WERI-Rb-1 (cell line): ENCODE measurements around the gene PRRC2C.
"Not testable (repeated sequence)": the region's sequence is repeated elsewhere in the genome, so short reads cannot be mapped to it uniquely, and the experiment has no call there.

Source experiments
- DNase-seq: peaks from one replicate; pipeline ENCODE4 v3.0.0-alpha.2; 2020
- H3K27ac ChIP-seq: fragments of 250-450 bp; sonication (Bioruptor Pico); 2 replicates; pipeline ENCODE4 v1.5.1; 2020; ENCODE audit warnings: mild to moderate bottlenecking, moderate library complexity
- H3K27me3 ChIP-seq: fragments of 250-450 bp; sonication (Bioruptor Pico); 2 replicates; pipeline ENCODE4 v1.5.1; 2021; ENCODE audit warnings: mild to moderate bottlenecking, low read depth, moderate library complexity; ENCODE audit not compliant: insufficient read depth, severe bottlenecking
- H3K36me3 ChIP-seq: fragments of 250-450 bp; sonication (Bioruptor Pico); 2 replicates; pipeline ENCODE4 v1.5.1; 2020; ENCODE audit warnings: mild to moderate bottlenecking, moderate library complexity
- H3K4me3 ChIP-seq: 2 replicates; pipeline ENCODE4 v1.5.1; 2011; ENCODE audit warnings: low read depth, mild to moderate bottlenecking, control low read depth, low read length
- H3K9me3 ChIP-seq: fragments of 250-450 bp; sonication (Bioruptor Pico); 2 replicates; pipeline ENCODE4 v1.5.1; 2021; ENCODE audit warnings: mild to moderate bottlenecking, moderate library complexity; ENCODE audit not compliant: severe bottlenecking
- CTCF ChIP-seq: IDR thresholded peaks from 2 replicates; pipeline ENCODE4 v1.5.1; 2011; ENCODE audit warnings: low read depth, mild to moderate bottlenecking, control low read depth, inconsistent platforms, low read length

Gene PRRC2C

DNA sequence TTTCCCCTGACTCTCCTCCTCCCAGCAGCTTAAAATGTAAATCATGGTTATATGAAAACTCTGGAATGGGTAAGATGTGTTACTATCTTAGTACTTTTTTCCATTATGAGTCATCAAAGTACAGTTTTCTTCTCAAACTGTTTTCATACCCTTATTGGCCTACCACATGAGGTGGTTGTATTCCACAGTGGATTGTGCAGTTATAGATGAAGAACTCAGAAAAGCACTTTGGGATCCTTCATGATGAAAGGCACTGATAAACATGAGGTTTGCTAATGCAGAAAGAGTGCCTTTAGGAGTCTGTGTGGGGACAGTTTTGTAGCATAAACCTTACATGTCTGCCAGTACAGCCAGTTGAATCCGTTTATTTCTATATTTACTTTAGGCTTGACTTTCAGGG lies 104.7 kb downstream of the PRRC2C start:
- DNase-seq = no peak
- peaks cover 78% of the 10 kb centered on the region for H3K36me3 ChIP-seq
- H3K27ac ChIP-seq = no peak overlapping the region

GRCh38 chr1:171595324-171595723 lies 110.0 kb downstream of the PRRC2C start:
- Histone ChIP-seq H3K27me3 (no peaks in the 10 kb centered on the region), H3K36me3 (peaks cover 34% of the 10 kb centered on the region), H3K4me3 (no peak overlapping the region), H3K9me3 (no peaks in the 10 kb centered on the region), H3K27ac (no peak overlapping the region)
- no peak for TF ChIP-seq CTCF
- no peak for DNase-seq

More for the DNA sequence above, 104.7 kb downstream of the PRRC2C start:
- Histone ChIP-seq H3K4me3 (no peak overlapping the region), H3K27me3 (no peaks in the 10 kb centered on the region), H3K9me3 (no peaks in the 10 kb centered on the region)
- TF ChIP-seq CTCF = no peak

DNA sequence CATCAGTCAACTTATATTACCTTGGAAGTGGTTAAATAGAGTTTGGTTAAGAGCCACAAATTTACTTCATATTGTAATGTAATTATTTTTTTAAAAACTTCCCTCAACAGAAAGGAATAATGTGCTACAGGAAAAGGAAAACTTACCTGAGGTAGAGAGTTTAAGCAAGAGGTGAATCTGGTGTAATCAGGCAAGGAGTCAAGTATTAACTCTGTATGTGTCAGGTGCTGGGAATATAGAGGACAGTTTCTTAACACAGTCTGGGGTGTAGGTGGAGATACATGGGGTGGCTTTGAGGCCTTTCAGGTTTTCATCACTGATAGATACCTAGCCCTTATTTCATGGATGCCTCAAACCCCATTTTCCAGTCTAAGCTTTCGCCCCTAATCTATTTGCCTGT lies 110.8 kb downstream of the PRRC2C start:
- Histone ChIP-seq H3K27me3 (no peaks in the 10 kb centered on the region), H3K36me3 (peaks cover 27% of the 10 kb centered on the region), H3K27ac (no peak overlapping the region), H3K4me3 (no peak overlapping the region), H3K9me3 (no peaks in the 10 kb centered on the region)
- DNase-seq = no peak
- no peak for TF ChIP-seq CTCF

DNA sequence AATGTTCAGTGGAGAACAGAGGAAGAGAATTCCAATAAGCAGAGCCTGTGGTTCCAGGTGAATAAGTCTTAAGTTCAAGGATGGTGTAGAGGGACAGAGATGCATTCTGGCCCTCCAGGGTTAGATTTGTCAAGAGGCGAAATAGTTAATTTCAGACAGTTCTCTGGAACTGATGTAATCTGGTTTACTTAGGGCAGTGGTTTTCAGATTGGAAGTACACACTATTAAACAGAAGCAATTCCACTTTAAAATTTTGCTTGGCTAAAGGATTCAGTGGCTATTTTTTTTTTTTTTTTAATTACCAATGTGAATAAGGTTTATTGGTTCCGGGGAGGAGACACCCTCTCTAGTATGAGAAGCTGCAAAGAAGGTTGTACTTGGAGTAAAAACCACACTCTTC lies 111.4 kb downstream of the PRRC2C start:
- DNase-seq = no peak
- Histone ChIP-seq H3K27ac (no peak overlapping the region), H3K36me3 (peaks cover 21% of the 10 kb centered on the region), H3K4me3 (no peak overlapping the region), H3K27me3 (no peaks in the 10 kb centered on the region), H3K9me3 (no peaks in the 10 kb centered on the region)
- no peak for TF ChIP-seq CTCF

GRCh38 chr1:171597203-171597602 lies 111.9 kb downstream of the PRRC2C start:
- H3K9me3 ChIP-seq = no peaks in the 10 kb centered on the region
- H3K36me3 ChIP-seq = peaks cover 16% of the 10 kb centered on the region
- H3K27me3 ChIP-seq = no peaks in the 10 kb centered on the region
- H3K4me3 ChIP-seq = no peak overlapping the region
- no peak for DNase-seq
- TF ChIP-seq CTCF = no peak
- H3K27ac ChIP-seq = no peak overlapping the region

DNA sequence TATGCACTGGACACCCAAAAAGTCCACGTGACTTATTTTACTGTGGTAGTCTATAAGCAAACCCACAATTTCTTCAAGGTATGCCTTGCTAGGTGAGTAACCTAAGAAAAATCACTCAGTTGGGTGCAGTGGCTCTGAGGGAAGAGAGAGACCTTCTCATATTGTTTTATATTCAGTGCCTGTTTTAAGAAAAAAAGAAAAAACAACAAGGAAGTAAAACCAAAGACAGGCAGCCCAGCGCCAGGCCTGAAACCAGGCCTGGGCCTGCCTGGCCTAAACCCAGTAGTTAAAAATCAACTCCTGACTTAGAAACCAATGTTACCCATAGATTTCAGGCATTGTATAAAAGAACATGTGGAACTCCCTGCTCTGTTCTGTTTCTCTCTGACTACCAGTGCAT lies 115.0 kb downstream of the PRRC2C start:
- not testable (repeated sequence) for H3K9me3 ChIP-seq, DNase-seq, H3K27ac ChIP-seq, H3K36me3 ChIP-seq, H3K4me3 ChIP-seq, H3K27me3 ChIP-seq
